K562 (cell line): ENCODE data around the gene PKLR. TPM values are rescaled to one million over a fixed set of nuclear protein-coding genes. Genes with fewer than 3 reads are reported as not detected.

Experiments used
- EP400 ChIP-seq: fragments of 450-650 bp; IDR thresholded peaks from 2 replicates; pipeline ENCODE4 v1.6.1; 2017; ENCODE audit warnings: antibody characterized with exemption, mild to moderate bottlenecking, moderate library complexity
- GTF2E2 ChIP-seq: fragments of 200-800 bp; sonication (Bioruptor generic); IDR thresholded peaks from 2 replicates; pipeline ENCODE4 v1.6.1; 2016; ENCODE audit warnings: missing genetic modification characterization, missing compliant biosample characterization
- KAT7 ChIP-seq: sonication (generic); formaldehyde crosslinking; IDR thresholded peaks from 2 replicates; pipeline ENCODE4 v1.8.0; 2022; ENCODE audit warnings: missing genetic modification reagents, mild to moderate bottlenecking, borderline replicate concordance
- KLF1 ChIP-seq: fragments of 450-650 bp; IDR thresholded peaks from 2 replicates; pipeline ENCODE4 v1.6.1; 2016; ENCODE audit warnings: missing genetic modification characterization, missing compliant biosample characterization
- MIER1 ChIP-seq: fragments of 450-650 bp; IDR thresholded peaks from 2 replicates; pipeline ENCODE4 v1.6.1; 2016; ENCODE audit warnings: antibody characterized with exemption, mild to moderate bottlenecking, low read depth
- RB1 ChIP-seq: fragments of 450-650 bp; IDR thresholded peaks from 2 replicates; pipeline ENCODE4 v1.6.1; 2017; ENCODE audit warnings: low read depth, mild to moderate bottlenecking
- RBM25 ChIP-seq: fragments of 200-400 bp; formaldehyde crosslinking; IDR thresholded peaks from 2 replicates; pipeline ENCODE4 v1.6.1; 2018; ENCODE audit warnings: low read length, low read depth, moderate library complexity; ENCODE audit not compliant: severe bottlenecking
- SIX5 ChIP-seq, 2 experiments: IDR thresholded peaks; 2 replicates each; pipeline ENCODE4 v1.6.1; 2011; ENCODE audit warnings: low read length in 2 of 2, borderline replicate concordance in 1 of 2, low read depth in 1 of 2, mild to moderate bottlenecking in 1 of 2, moderate library complexity in 1 of 2; ENCODE audit not compliant: insufficient read depth in 1 of 2
- SRSF3 ChIP-seq: fragments of 200-400 bp; formaldehyde crosslinking; IDR thresholded peaks from 2 replicates; pipeline ENCODE4 v1.6.1; 2016; ENCODE audit warnings: mild to moderate bottlenecking, low read length, moderate library complexity; ENCODE audit not compliant: insufficient read depth
- YY1 ChIP-seq, 3 experiments: IDR thresholded peaks; 2 replicates each; pipeline ENCODE4 v1.6.1; 2011; ENCODE audit warnings: low read length in 2 of 3, mild to moderate bottlenecking in 2 of 3, moderate library complexity in 2 of 3, borderline replicate concordance in 1 of 3, control low read depth in 1 of 3, low read depth in 1 of 3; ENCODE audit not compliant: insufficient read depth in 3 of 3, insufficient replicate concordance in 2 of 3, control insufficient read depth in 1 of 3, insufficient read length in 1 of 3; ENCODE audit errors: extremely low read depth in 1 of 3
- ZBTB1 ChIP-seq: sonication (generic); formaldehyde crosslinking; IDR thresholded peaks from 2 replicates; pipeline ENCODE4 v1.8.1; 2023; ENCODE audit warnings: missing genetic modification reagents, low read depth, mild to moderate bottlenecking, borderline replicate concordance
- ZKSCAN3 ChIP-seq: fragments of 250-450 bp; sonication (Bioruptor Pico); IDR thresholded peaks from 2 replicates; pipeline ENCODE4 v1.4.0; 2020
- ZNF507 ChIP-seq: conservative IDR thresholded peaks from 2 replicates; pipeline ENCODE4 v1.6.1; 2017; ENCODE audit warnings: missing genetic modification characterization, missing compliant biosample characterization
- ZNF740 ChIP-seq, 3 experiments: fragments of 200-800 bp in 1 of 3; sonication (Bioruptor generic) in 1 of 3; sonication (generic) in 1 of 3; formaldehyde crosslinking in 1 of 3; IDR thresholded peaks; 2 replicates each; pipeline versions ENCODE4 v1.6.1 to v1.8.0; 2016 to 2022; ENCODE audit warnings: mild to moderate bottlenecking in 2 of 3, missing compliant biosample characterization in 2 of 3, missing genetic modification characterization in 2 of 3, missing genetic modification reagents in 1 of 3
- ZZZ3 ChIP-seq: fragments of 450-650 bp; IDR thresholded peaks from 2 replicates; pipeline ENCODE4 v1.6.1; 2016; ENCODE audit warnings: antibody characterized with exemption, mild to moderate bottlenecking, moderate library complexity
- polyA plus RNA-seq, 8 experiments: library from polyadenylated mRNA; depleted of rRNA in 4 of 8; stranded (reverse) in 5 of 8; unstranded in 3 of 8; fragments of >200 nt; fragmentation: Nextera tagmentation in 2 of 8; fragmentation: Illumina TruSeq in 1 of 8; extraction: Ambion mirVana in 2 of 8; extraction: Trizol in 1 of 8; gene quantifications; 2 replicates each; pipeline versions ENCODE4 v1.2.1 to v1.2.3, GENCODE V29; 2011 to 2014; ENCODE audit warnings: inconsistent platforms in 1 of 8, missing spikeins in 1 of 8
- total RNA-seq, 7 experiments: library from RNA; depleted of rRNA in 6 of 7; stranded (reverse); fragments of >200 nt in 6 of 7; fragmentation: Illumina TruSeq in 2 of 7; extraction: Trizol in 2 of 7; gene quantifications; 2 replicates each; pipeline versions ENCODE4 v1.2.1 to v1.2.3, GENCODE V29; 2011 to 2021; ENCODE audit warnings: low replicate concordance in 1 of 7
- TF ChIP-seq, protein P1 (sequence below): fragments of 250-450 bp; sonication (Bioruptor Pico); IDR thresholded peaks from 2 replicates; pipeline ENCODE4 v1.4.0; 2020; ENCODE audit warnings: mild to moderate bottlenecking, moderate library complexity
- TF ChIP-seq, protein P2 (sequence below): fragments of 450-650 bp; formaldehyde crosslinking; IDR thresholded peaks from 2 replicates; pipeline ENCODE4 v1.4.0; 2022; ENCODE audit warnings: mild to moderate bottlenecking, moderate library complexity

The PKLR gene
- total and polyA plus RNA-seq, 9 of the 15 experiments (the other 6 are each of a cell fraction or from before 2014, with no cell fraction given) = 10.7 to 78.4 (median 38.2) TPM

- TF ChIP-seq, protein P1, sequence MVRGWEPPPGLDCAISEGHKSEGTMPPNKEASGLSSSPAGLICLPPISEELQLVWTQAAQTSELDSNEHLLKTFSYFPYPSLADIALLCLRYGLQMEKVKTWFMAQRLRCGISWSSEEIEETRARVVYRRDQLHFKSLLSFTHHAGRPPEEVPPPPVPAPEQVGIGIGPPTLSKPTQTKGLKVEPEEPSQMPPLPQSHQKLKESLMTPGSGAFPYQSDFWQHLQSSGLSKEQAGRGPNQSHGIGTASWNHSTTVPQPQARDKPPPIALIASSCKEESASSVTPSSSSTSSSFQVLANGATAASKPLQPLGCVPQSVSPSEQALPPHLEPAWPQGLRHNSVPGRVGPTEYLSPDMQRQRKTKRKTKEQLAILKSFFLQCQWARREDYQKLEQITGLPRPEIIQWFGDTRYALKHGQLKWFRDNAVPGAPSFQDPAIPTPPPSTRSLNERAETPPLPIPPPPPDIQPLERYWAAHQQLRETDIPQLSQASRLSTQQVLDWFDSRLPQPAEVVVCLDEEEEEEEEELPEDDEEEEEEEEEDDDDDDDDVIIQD (CRISPR knock-in tag) = no peak
- peak; percentile 90 for TF ChIP-seq EP400
- TF ChIP-seq SRSF3 = no peak
- no peak for TF ChIP-seq ZZZ3
- TF ChIP-seq GTF2E2 (tag) = no peak
- no peak for TF ChIP-seq ZNF740 (CRISPR knock-in tag; IDR thresholded peaks at IDR 0.05)
- TF ChIP-seq ZNF740 (tag; IDR thresholded peaks at IDR 0.05) = no peak
- TF ChIP-seq KAT7 (CRISPR knock-in tag) = peak; percentile 91; the same call in 1 of the 2 replicates
- TF ChIP-seq ZBTB1 (CRISPR knock-in tag) = peak; percentile 91; the same call in 1 of the 2 replicates
- TF ChIP-seq MIER1 = no peak
- TF ChIP-seq KLF1 = peak; percentile 26; the same call in 1 of the 2 replicates
- TF ChIP-seq YY1 (IDR thresholded peaks at IDR 0.05; ENCODE audit: borderline replicate concordance in 1 of 3, control insufficient read depth in 1 of 3, extremely low read depth in 1 of 3, insufficient read depth in 3 of 3, insufficient read length in 1 of 3, insufficient replicate concordance in 2 of 3, low read depth in 1 of 3, low read length in 2 of 3) = peak in 2 of 3 experiments; percentile 52 to 61
- peak; percentile 86 to 87 for TF ChIP-seq SIX5 (IDR thresholded peaks at IDR 0.05; ENCODE audit: borderline replicate concordance in 1 of 2, insufficient read depth in 1 of 2, low read depth in 1 of 2, low read length in 2 of 2)
- 0 out of 2 replicates have a peak, but pooled peaks have one; percentile 22 for TF ChIP-seq RB1
- no peak for TF ChIP-seq ZKSCAN3 (CRISPR knock-in tag)
- TF ChIP-seq, protein P2, sequence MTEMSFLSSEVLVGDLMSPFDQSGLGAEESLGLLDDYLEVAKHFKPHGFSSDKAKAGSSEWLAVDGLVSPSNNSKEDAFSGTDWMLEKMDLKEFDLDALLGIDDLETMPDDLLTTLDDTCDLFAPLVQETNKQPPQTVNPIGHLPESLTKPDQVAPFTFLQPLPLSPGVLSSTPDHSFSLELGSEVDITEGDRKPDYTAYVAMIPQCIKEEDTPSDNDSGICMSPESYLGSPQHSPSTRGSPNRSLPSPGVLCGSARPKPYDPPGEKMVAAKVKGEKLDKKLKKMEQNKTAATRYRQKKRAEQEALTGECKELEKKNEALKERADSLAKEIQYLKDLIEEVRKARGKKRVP (CRISPR knock-in tag) = peak; percentile 47; the same call in 1 of the 2 replicates
- no peak for TF ChIP-seq ZNF507
- no peak for TF ChIP-seq RBM25
These were observed 39.2 kb downstream of the PKLR start, which contains the start of gene SCAMP3 (continued) for GRCh38 chr1:155261852-155262673.
